K562 (cell line): Measurements from ENCODE around the gene COL15A1. TPM values are rescaled to one million over a fixed set of nuclear protein-coding genes. Genes with fewer than 3 reads are reported as not detected.

Experiments used
- ARID2 ChIP-seq: fragments of 450-650 bp; IDR thresholded peaks from 2 replicates; pipeline ENCODE4 v1.6.1; 2017; ENCODE audit warnings: antibody characterized with exemption, mild to moderate bottlenecking
- BRD9 ChIP-seq: fragments of 450-650 bp; IDR thresholded peaks from 2 replicates; pipeline ENCODE4 v1.6.1; 2018; ENCODE audit warnings: low read depth; ENCODE audit not compliant: partially characterized antibody
- CAMTA2 ChIP-seq: fragments of 250-450 bp; sonication (Bioruptor Pico); conservative IDR thresholded peaks from 2 replicates; pipeline ENCODE4 v1.5.1; 2022
- CC2D1A ChIP-seq: fragments of 450-650 bp; IDR thresholded peaks from 2 replicates; pipeline ENCODE4 v1.6.1; 2017; ENCODE audit warnings: mild to moderate bottlenecking
- EGR1 ChIP-seq: fragments of 450-650 bp; conservative IDR thresholded peaks from 2 replicates; pipeline ENCODE4 v1.6.1; 2017; ENCODE audit warnings: mild to moderate bottlenecking
- FOXM1 ChIP-seq, 2 experiments: fragments of 450-650 bp in 1 of 2; sonication (generic) in 1 of 2; formaldehyde crosslinking in 1 of 2; IDR thresholded peaks; 2 replicates each; pipeline versions ENCODE4 v1.6.1 to v1.9.0; 2017 to 2022; ENCODE audit warnings: low read depth in 2 of 2, mild to moderate bottlenecking in 2 of 2, missing genetic modification reagents in 1 of 2, moderate library complexity in 1 of 2
- MYC ChIP-seq, 2 experiments: fragments of 250-450 bp in 1 of 2; sonication (Bioruptor Pico) in 1 of 2; IDR thresholded peaks; 2 replicates each; pipeline versions ENCODE4 v1.5.1 to v1.6.1; 2012 to 2021; ENCODE audit warnings: low read depth in 2 of 2, borderline replicate concordance in 1 of 2, improper control_type of control experiment in 1 of 2, low read length in 1 of 2, mild to moderate bottlenecking in 1 of 2, moderate library complexity in 1 of 2
- PHB ChIP-seq: fragments of 250-450 bp; sonication (Bioruptor Pico); IDR thresholded peaks from 2 replicates; pipeline ENCODE4 v1.5.0; 2021
- POLR2H ChIP-seq: IDR thresholded peaks from 2 replicates; pipeline ENCODE4 v1.6.1; 2016; ENCODE audit warnings: missing genetic modification characterization, low read depth, mild to moderate bottlenecking, control low read depth, missing compliant biosample characterization, moderate library complexity
- RB1 ChIP-seq: fragments of 450-650 bp; IDR thresholded peaks from 2 replicates; pipeline ENCODE4 v1.6.1; 2017; ENCODE audit warnings: low read depth, mild to moderate bottlenecking
- SLC30A9 ChIP-seq: fragments of 250-450 bp; sonication (Bioruptor Pico); IDR thresholded peaks from 2 replicates; pipeline ENCODE4 v1.8.0; 2022; ENCODE audit warnings: mild to moderate bottlenecking, moderate library complexity
- SP1 ChIP-seq: sonication (generic); formaldehyde crosslinking; IDR thresholded peaks from 2 replicates; pipeline ENCODE4 v1.8.1; 2022; ENCODE audit warnings: mild to moderate bottlenecking, missing genetic modification reagents
- STAG1 ChIP-seq: sonication (generic); formaldehyde crosslinking; IDR thresholded peaks from 2 replicates; pipeline ENCODE4 v1.5.0; 2020; ENCODE audit warnings: missing genetic modification reagents, borderline replicate concordance
- XRCC5 ChIP-seq: fragments of 200-400 bp; formaldehyde crosslinking; IDR thresholded peaks from 2 replicates; pipeline ENCODE4 v1.6.1; 2017; ENCODE audit warnings: low read depth, mild to moderate bottlenecking, low read length
- ZEB2 ChIP-seq: fragments of 450-650 bp; IDR thresholded peaks from 2 replicates; pipeline ENCODE4 v1.6.1; 2016
- ZNF24 ChIP-seq: fragments of 450-650 bp; IDR thresholded peaks from 2 replicates; pipeline ENCODE4 v1.6.1; 2016
- ZNF311 ChIP-seq: fragments of 250-450 bp; sonication (Bioruptor Pico); IDR thresholded peaks from 2 replicates; pipeline ENCODE4 v1.4.0; 2020; ENCODE audit warnings: mild to moderate bottlenecking, moderate library complexity
- ZNF347 ChIP-seq: fragments of 450-650 bp; formaldehyde crosslinking; IDR thresholded peaks from 2 replicates; pipeline ENCODE4 v1.4.0; 2020; ENCODE audit warnings: low read depth, mild to moderate bottlenecking, moderate library complexity
- ZNF583 ChIP-seq: fragments of 250-450 bp; sonication (Bioruptor Pico); IDR thresholded peaks from 2 replicates; pipeline ENCODE4 v1.4.0; 2020
- ZNF830 ChIP-seq: fragments of 250-450 bp; sonication (Bioruptor Pico); IDR thresholded peaks from 2 replicates; pipeline ENCODE4 v1.5.0; 2021; ENCODE audit warnings: mild to moderate bottlenecking
- polyA plus RNA-seq, 8 experiments: library from polyadenylated mRNA; depleted of rRNA in 4 of 8; stranded (reverse) in 5 of 8; unstranded in 3 of 8; fragments of >200 nt; fragmentation: Nextera tagmentation in 2 of 8; fragmentation: Illumina TruSeq in 1 of 8; extraction: Ambion mirVana in 2 of 8; extraction: Trizol in 1 of 8; gene quantifications; 2 replicates each; pipeline versions ENCODE4 v1.2.1 to v1.2.3, GENCODE V29; 2011 to 2014; ENCODE audit warnings: inconsistent platforms in 1 of 8, missing spikeins in 1 of 8
- total RNA-seq, 7 experiments: library from RNA; depleted of rRNA in 6 of 7; stranded (reverse); fragments of >200 nt in 6 of 7; fragmentation: Illumina TruSeq in 2 of 7; extraction: Trizol in 2 of 7; gene quantifications; 2 replicates each; pipeline versions ENCODE4 v1.2.1 to v1.2.3, GENCODE V29; 2011 to 2021; ENCODE audit warnings: low replicate concordance in 1 of 7
- TF ChIP-seq, protein P1 (sequence below): fragments of 450-650 bp; formaldehyde crosslinking; IDR thresholded peaks from 2 replicates; pipeline ENCODE4 v1.4.0; 2020; ENCODE audit warnings: mild to moderate bottlenecking, moderate library complexity
- TF ChIP-seq, protein P2 (sequence below): sonication (generic); formaldehyde crosslinking; IDR thresholded peaks from 2 replicates; pipeline ENCODE4 v1.8.1; 2023; ENCODE audit warnings: missing genetic modification reagents, mild to moderate bottlenecking, borderline replicate concordance
- TF ChIP-seq, protein P3 (sequence below): sonication (generic); formaldehyde crosslinking; IDR thresholded peaks from 2 replicates; pipeline ENCODE4 v1.8.0; 2022; ENCODE audit warnings: mild to moderate bottlenecking, missing genetic modification reagents

Gene COL15A1
- total and polyA plus RNA-seq, 9 of the 15 experiments (the other 6 are each of a cell fraction or from before 2014, with no cell fraction given), result 0.46 to 5.1 (median 2.6) TPM

DNA sequence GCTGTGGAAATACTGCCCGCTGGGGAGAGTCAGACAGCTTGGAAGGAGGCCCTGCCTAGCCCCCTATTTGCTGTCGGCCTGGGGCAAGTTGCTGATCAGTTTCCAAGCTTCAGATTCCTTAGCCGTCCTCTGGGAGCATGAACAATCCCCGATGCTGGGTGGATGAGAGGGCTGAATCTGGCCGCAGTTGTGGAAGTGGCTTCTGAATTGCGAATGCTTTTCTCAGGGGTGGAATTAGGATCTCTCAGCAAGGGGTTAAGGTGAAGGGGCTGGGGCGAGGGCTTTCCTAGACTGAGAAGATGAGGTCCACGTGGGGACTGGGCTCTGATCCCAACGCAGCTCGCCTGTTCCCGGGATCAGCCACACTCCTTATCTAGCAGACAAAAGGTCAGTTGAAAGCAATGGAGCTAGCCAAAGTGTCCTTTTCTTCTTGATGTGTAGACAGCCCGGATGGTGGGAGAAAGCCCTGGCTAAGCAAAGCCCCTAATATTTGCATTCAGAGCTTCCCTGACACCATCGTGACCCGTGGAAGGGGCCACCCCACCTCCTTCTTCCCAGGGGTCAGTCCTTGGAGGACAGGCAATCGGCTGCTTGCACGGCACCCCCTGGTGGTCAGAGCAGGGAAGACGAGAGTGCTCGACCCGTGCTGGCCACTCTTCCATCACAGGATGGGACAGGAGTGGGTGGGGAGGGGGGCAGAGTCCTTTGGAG, 54.9 kb downstream of the COL15A1 start (continued):
- TF ChIP-seq, protein P1, sequence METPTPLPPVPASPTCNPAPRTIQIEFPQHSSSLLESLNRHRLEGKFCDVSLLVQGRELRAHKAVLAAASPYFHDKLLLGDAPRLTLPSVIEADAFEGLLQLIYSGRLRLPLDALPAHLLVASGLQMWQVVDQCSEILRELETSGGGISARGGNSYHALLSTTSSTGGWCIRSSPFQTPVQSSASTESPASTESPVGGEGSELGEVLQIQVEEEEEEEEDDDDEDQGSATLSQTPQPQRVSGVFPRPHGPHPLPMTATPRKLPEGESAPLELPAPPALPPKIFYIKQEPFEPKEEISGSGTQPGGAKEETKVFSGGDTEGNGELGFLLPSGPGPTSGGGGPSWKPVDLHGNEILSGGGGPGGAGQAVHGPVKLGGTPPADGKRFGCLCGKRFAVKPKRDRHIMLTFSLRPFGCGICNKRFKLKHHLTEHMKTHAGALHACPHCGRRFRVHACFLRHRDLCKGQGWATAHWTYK (CRISPR knock-in tag), result peak; percentile 38; the same call in 1 of the 2 replicates
- TF ChIP-seq ZNF347 (CRISPR knock-in tag) (no peak), BRD9 (peak; percentile 33), XRCC5 (no peak), ARID2 (peak; percentile 77), ZEB2 (no peak), CC2D1A (0 out of 2 replicates have a peak, but pooled peaks have one; percentile 41), STAG1 (CRISPR knock-in tag) (peak; percentile 79; the same call in 1 of the 2 replicates), SLC30A9 (CRISPR knock-in tag) (no peak), ZNF311 (CRISPR knock-in tag) (0 out of 2 replicates have a peak, but pooled peaks have one; percentile 35), CAMTA2 (CRISPR knock-in tag) (no peak), ZNF830 (CRISPR knock-in tag) (no peak), MYC (IDR thresholded peaks at IDR 0.05; ENCODE audit: low read depth, low read length) (0 out of 2 replicates have a peak, but pooled peaks have one; percentile 30), MYC (CRISPR knock-in tag; IDR thresholded peaks at IDR 0.05; ENCODE audit: borderline replicate concordance, low read depth) (no peak), PHB (CRISPR knock-in tag) (no peak), SP1 (CRISPR knock-in tag) (peak; percentile 45; the same call in 1 of the 2 replicates), POLR2H (tag) (no peak), ZNF24 (no peak), FOXM1 (IDR thresholded peaks at IDR 0.05; ENCODE audit: low read depth) (no peak), FOXM1 (CRISPR knock-in tag; IDR thresholded peaks at IDR 0.05; ENCODE audit: low read depth) (no peak), EGR1 (0 out of 2 replicates have a peak, but pooled peaks have one; percentile 21), ZNF583 (CRISPR knock-in tag) (0 out of 2 replicates have a peak, but pooled peaks have one; percentile 38), RB1 (peak; percentile 48; the same call in 1 of the 2 replicates)
- TF ChIP-seq, protein P2, sequence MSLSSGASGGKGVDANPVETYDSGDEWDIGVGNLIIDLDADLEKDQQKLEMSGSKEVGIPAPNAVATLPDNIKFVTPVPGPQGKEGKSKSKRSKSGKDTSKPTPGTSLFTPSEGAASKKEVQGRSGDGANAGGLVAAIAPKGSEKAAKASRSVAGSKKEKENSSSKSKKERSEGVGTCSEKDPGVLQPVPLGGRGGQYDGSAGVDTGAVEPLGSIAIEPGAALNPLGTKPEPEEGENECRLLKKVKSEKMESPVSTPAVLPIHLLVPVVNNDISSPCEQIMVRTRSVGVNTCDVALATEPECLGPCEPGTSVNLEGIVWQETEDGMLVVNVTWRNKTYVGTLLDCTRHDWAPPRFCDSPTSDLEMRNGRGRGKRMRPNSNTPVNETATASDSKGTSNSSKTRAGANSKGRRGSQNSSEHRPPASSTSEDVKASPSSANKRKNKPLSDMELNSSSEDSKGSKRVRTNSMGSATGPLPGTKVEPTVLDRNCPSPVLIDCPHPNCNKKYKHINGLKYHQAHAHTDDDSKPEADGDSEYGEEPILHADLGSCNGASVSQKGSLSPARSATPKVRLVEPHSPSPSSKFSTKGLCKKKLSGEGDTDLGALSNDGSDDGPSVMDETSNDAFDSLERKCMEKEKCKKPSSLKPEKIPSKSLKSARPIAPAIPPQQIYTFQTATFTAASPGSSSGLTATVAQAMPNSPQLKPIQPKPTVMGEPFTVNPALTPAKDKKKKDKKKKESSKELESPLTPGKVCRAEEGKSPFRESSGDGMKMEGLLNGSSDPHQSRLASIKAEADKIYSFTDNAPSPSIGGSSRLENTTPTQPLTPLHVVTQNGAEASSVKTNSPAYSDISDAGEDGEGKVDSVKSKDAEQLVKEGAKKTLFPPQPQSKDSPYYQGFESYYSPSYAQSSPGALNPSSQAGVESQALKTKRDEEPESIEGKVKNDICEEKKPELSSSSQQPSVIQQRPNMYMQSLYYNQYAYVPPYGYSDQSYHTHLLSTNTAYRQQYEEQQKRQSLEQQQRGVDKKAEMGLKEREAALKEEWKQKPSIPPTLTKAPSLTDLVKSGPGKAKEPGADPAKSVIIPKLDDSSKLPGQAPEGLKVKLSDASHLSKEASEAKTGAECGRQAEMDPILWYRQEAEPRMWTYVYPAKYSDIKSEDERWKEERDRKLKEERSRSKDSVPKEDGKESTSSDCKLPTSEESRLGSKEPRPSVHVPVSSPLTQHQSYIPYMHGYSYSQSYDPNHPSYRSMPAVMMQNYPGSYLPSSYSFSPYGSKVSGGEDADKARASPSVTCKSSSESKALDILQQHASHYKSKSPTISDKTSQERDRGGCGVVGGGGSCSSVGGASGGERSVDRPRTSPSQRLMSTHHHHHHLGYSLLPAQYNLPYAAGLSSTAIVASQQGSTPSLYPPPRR, result no peak
- TF ChIP-seq, protein P3, sequence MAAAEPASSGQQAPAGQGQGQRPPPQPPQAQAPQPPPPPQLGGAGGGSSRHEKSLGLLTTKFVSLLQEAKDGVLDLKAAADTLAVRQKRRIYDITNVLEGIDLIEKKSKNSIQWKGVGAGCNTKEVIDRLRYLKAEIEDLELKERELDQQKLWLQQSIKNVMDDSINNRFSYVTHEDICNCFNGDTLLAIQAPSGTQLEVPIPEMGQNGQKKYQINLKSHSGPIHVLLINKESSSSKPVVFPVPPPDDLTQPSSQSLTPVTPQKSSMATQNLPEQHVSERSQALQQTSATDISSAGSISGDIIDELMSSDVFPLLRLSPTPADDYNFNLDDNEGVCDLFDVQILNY, result no peak
